RWPE2 (cell line): ENCODE data around the gene NECAB3.
A peak's percentile ranks its signal among the peaks of the same experiment; 100 is the strongest.
"Not testable (repeated sequence)": the region's sequence is repeated elsewhere in the genome, so short reads cannot be mapped to it uniquely, and the experiment has no call there.

ENCODE experiments used
- ATAC-seq: fragments of 200-7000 bp; cut with Tn5 transposase; 3 replicates; pipeline ENCODE4 v1.9.1; 2021; ENCODE audit warnings: low read depth
- DNase-seq: peaks from one replicate; pipeline ENCODE4 v3.0.0-alpha.2; 2020; ENCODE audit warnings: low spot score
- H3K27ac ChIP-seq: fragments of 450-650 bp; 2 replicates; pipeline ENCODE4 v1.5.1; 2017; ENCODE audit warnings: mild to moderate bottlenecking; ENCODE audit not compliant: poor library complexity, severe bottlenecking
- H3K27me3 ChIP-seq: fragments of 250-450 bp; sonication (Bioruptor Pico); 2 replicates; pipeline ENCODE4 v1.5.1; 2021; ENCODE audit warnings: mild to moderate bottlenecking, moderate library complexity; ENCODE audit not compliant: insufficient read depth, poor library complexity, severe bottlenecking
- H3K36me3 ChIP-seq: fragments of 250-450 bp; sonication (Bioruptor Pico); 2 replicates; pipeline ENCODE4 v1.5.1; 2020; ENCODE audit warnings: low read depth, mild to moderate bottlenecking, moderate library complexity
- H3K4me1 ChIP-seq: fragments of 250-450 bp; sonication (Bioruptor Pico); 2 replicates; pipeline ENCODE4 v1.5.1; 2021; ENCODE audit warnings: mild to moderate bottlenecking, moderate library complexity; ENCODE audit not compliant: insufficient read depth, poor library complexity, severe bottlenecking
- H3K4me3 ChIP-seq: fragments of 250-450 bp; sonication (Bioruptor Pico); 2 replicates; pipeline ENCODE4 v1.5.1; 2021; ENCODE audit warnings: mild to moderate bottlenecking, moderate library complexity; ENCODE audit not compliant: severe bottlenecking
- H3K9me3 ChIP-seq: fragments of 250-450 bp; sonication (Bioruptor Pico); 2 replicates; pipeline ENCODE4 v1.5.1; 2021; ENCODE audit warnings: mild to moderate bottlenecking, moderate library complexity; ENCODE audit not compliant: severe bottlenecking
- CTCF ChIP-seq: fragments of 450-650 bp; IDR thresholded peaks from one replicate; pipeline ENCODE4 v1.5.1; 2017; ENCODE audit warnings: mild to moderate bottlenecking, moderate library complexity; ENCODE audit not compliant: poor library complexity, severe bottlenecking

NECAB3 gene

GRCh38 chr20:33636776-33637175 is 37.5 kb downstream of the NECAB3 start:
- ATAC-seq (peak; percentile 11; the same call in 1 of the 3 replicates), DNase-seq (peak; percentile 28)
- no peaks in the 10 kb centered on the region for H3K9me3 ChIP-seq
- no peak overlapping the region for H3K4me3 ChIP-seq
- H3K27me3 ChIP-seq, result no peaks in the 10 kb centered on the region
- H3K27ac ChIP-seq, result no peak overlapping the region
- H3K4me1 ChIP-seq, result no peaks in the 10 kb centered on the region
- peaks cover 25% of the 10 kb centered on the region for H3K36me3 ChIP-seq
- TF ChIP-seq CTCF, result no peak

GRCh38 chr20:33635341-33635740 is 38.9 kb downstream of the NECAB3 start:
- no peak for TF ChIP-seq CTCF
- H3K4me3 ChIP-seq, result no peak overlapping the region
- H3K27ac ChIP-seq, result no peak overlapping the region
- H3K9me3 ChIP-seq, result no peaks in the 10 kb centered on the region
- peaks cover 29% of the 10 kb centered on the region for H3K36me3 ChIP-seq
- ATAC-seq (no peak), DNase-seq (no peak)
- H3K27me3 ChIP-seq, result no peaks in the 10 kb centered on the region
- H3K4me1 ChIP-seq, result no peaks in the 10 kb centered on the region

- H3K4me3 ChIP-seq, H3K9me3 ChIP-seq, DNase-seq, H3K27me3 ChIP-seq, H3K4me1 ChIP-seq, H3K27ac ChIP-seq, ATAC-seq: not testable (repeated sequence)
- peaks cover 42% of the 10 kb centered on the region for H3K36me3 ChIP-seq
Measured at GRCh38 chr20:33631910-33632309, 42.3 kb downstream of the NECAB3 start.

GRCh38 chr20:33630507-33630906 is 43.7 kb downstream of the NECAB3 start:
- DNase-seq, result no peak
- peaks cover 48% of the 10 kb centered on the region for H3K36me3 ChIP-seq
- H3K4me3 ChIP-seq, result no peak overlapping the region
- no peak overlapping the region for H3K27ac ChIP-seq
- no peak for ATAC-seq
- no peaks in the 10 kb centered on the region for H3K27me3 ChIP-seq
- no peaks in the 10 kb centered on the region for H3K9me3 ChIP-seq
- TF ChIP-seq CTCF, result no peak
- no peaks in the 10 kb centered on the region for H3K4me1 ChIP-seq

- no peak for TF ChIP-seq CTCF
- ATAC-seq, result no peak
- peaks cover 53% of the 10 kb centered on the region for H3K36me3 ChIP-seq
- H3K4me3 ChIP-seq, result no peak overlapping the region
- DNase-seq, result no peak
- no peaks in the 10 kb centered on the region for H3K4me1 ChIP-seq
- no peak overlapping the region for H3K27ac ChIP-seq
- H3K27me3 ChIP-seq, result no peaks in the 10 kb centered on the region
- H3K9me3 ChIP-seq, result no peaks in the 10 kb centered on the region
Measured at GRCh38 chr20:33629979-33630378, 44.2 kb downstream of the NECAB3 start.
